ENCODE data around the gene ANKFY1. TPM values are rescaled to one million over a fixed set of nuclear protein-coding genes. Genes with fewer than 3 reads are reported as not detected.

Gene ANKFY1
- total and polyA plus RNA-seq, 7 donors: 6.0 to 68.0 (median 52.6) TPM

- H3K4me1 ChIP-seq: peaks cover 0 to 83% (median 54%) of the 10 kb centered on the region in 4 donors
- no peak overlapping the region for H3K4me3 ChIP-seq
- WGBS, 2 donors: 79 to 93% methylated on average over 7 of the region's 7 CpGs
- H3K27me3 ChIP-seq: no peaks in the 10 kb centered on the region
- H3K9me3 ChIP-seq: no peaks in the 10 kb centered on the region
- TF ChIP-seq POLR2A (IDR thresholded peaks at IDR 0.05): no peak
- TF ChIP-seq EP300 (IDR thresholded peaks at IDR 0.05): no peak
- TF ChIP-seq CTCF (IDR thresholded peaks at IDR 0.05): no peak
- no peak for TF ChIP-seq POLR2AphosphoS5 (IDR thresholded peaks at IDR 0.05)
- peaks cover 0 to 11% (median 0%) of the 10 kb centered on the region in 4 donors for H3K36me3 ChIP-seq
- H3K27ac ChIP-seq: peak overlapping the region; percentile 19 to 52 (median 46)
- intact Hi-C loops (cut with DNase I): no loop called here
- no peak for DNase-seq
Measured at GRCh38 chr17:4248504-4249277, 15.1 kb downstream of the ANKFY1 start.

DNA sequence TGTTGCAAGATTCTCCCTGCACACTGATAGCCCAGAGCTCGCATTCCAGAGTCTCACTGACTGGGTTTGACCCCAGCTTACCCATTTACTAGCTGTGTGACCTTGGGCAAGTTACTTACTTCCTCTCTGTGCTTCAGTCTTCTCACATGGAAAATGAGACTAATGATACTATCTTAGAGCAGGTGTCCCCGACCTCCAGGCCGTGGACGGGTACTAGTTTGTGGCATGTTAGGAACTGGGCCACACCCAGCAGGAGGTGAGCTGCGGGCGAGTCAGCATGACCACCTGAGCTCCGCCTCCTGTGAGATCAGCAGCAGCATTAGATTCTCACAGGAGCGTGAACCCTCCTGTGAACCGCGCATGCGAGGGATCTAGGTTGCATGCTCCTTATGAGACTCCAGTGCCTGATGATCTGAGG lies 15.8 kb downstream of the ANKFY1 start:
- DNase-seq: no peak
- Histone ChIP-seq H3K4me1 (peaks cover 0 to 83% (median 54%) of the 10 kb centered on the region in 4 donors), H3K4me3 (no peak overlapping the region), H3K27me3 (no peaks in the 10 kb centered on the region), H3K27ac (peak overlapping the region in 3 of 4 donors; percentile 43 to 52 (median 50)), H3K36me3 (peaks cover 0 to 11% (median 0%) of the 10 kb centered on the region in 4 donors), H3K9me3 (no peaks in the 10 kb centered on the region)
- intact Hi-C loops (cut with DNase I): no loop called here
- 18 to 73% methylated on average over 11 of the region's 11 CpGs for WGBS, 2 donors
- TF ChIP-seq EP300 (IDR thresholded peaks at IDR 0.05): no peak
- TF ChIP-seq POLR2AphosphoS5 (IDR thresholded peaks at IDR 0.05): no peak
- TF ChIP-seq POLR2A (IDR thresholded peaks at IDR 0.05): no peak

GRCh38 chr17:4247361-4247970 lies 16.3 kb downstream of the ANKFY1 start:
- Histone ChIP-seq H3K4me3 (no peak overlapping the region), H3K4me1 (peaks cover 0 to 79% (median 54%) of the 10 kb centered on the region in 4 donors), H3K9me3 (no peaks in the 10 kb centered on the region), H3K27me3 (no peaks in the 10 kb centered on the region), H3K36me3 (peaks cover 0 to 11% (median 0%) of the 10 kb centered on the region in 4 donors), H3K27ac (peak overlapping the region in 2 of 4 donors; percentile 43 to 52)
- intact Hi-C loops (cut with DNase I): no loop called here
- TF ChIP-seq CTCF (IDR thresholded peaks at IDR 0.05): no peak
- TF ChIP-seq EP300 (IDR thresholded peaks at IDR 0.05): no peak
- no peak for TF ChIP-seq POLR2A (IDR thresholded peaks at IDR 0.05)
- TF ChIP-seq POLR2AphosphoS5 (IDR thresholded peaks at IDR 0.05): no peak
- no peak for DNase-seq
- WGBS, 2 donors: 25 to 73% methylated on average over 5 of the region's 5 CpGs

DNA sequence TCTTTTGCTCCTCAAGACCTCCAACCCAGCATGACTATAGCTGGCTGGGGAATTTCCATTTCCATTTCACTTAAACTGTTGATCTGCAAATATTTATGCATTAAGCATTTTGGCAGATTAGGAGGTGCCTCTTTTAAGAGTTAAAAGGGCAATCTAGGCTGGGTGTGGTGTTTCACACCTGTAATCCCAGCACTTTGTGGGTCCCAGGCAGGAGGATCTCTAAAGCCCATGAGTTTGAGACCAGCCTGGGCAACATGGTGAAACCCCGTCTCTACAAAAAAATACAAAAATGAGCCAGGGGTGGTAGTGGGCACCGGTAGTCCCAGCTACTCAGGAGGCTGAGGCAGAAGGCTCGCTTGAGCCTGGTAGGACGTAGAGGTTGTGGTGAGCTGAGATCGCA lies 17.1 kb downstream of the ANKFY1 start:
- peaks cover 0 to 75% (median 54%) of the 10 kb centered on the region in 4 donors for H3K4me1 ChIP-seq
- no peak overlapping the region for H3K27ac ChIP-seq
- TF ChIP-seq POLR2AphosphoS5 (IDR thresholded peaks at IDR 0.05) (no peak), POLR2A (IDR thresholded peaks at IDR 0.05) (no peak), CTCF (IDR thresholded peaks at IDR 0.05) (no peak), EP300 (IDR thresholded peaks at IDR 0.05) (no peak)
- WGBS, 2 donors: 93 to 94% methylated on average over 5 of the region's 5 CpGs
- no peak for DNase-seq
- H3K27me3 ChIP-seq: no peaks in the 10 kb centered on the region
- intact Hi-C loops (cut with DNase I): no loop called here
- H3K36me3 ChIP-seq: peaks cover 0 to 17% (median 5%) of the 10 kb centered on the region in 4 donors
- H3K9me3 ChIP-seq: no peaks in the 10 kb centered on the region
- H3K4me3 ChIP-seq: no peak overlapping the region

DNA sequence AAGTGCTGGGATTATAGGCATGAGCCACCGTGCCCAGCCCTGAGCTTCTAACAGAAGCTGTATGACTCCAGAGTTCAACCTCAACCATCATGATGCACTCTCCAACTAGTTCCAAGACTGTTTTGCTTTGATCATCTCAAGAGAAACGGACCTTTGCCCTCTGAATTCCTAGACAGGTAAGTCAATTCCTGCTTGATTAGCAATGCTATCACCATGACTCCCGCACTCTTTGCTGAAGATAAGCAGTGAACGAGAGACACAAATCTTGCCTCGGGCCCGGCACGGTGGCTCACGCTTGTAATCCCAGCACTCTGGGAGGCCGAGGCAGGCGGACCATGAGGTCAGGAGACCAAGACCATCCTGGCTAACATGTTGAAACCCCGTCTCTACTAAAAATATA lies 22.2 kb downstream of the ANKFY1 start:
- TF ChIP-seq POLR2A (IDR thresholded peaks at IDR 0.05) (no peak), POLR2AphosphoS5 (IDR thresholded peaks at IDR 0.05) (no peak), CTCF (IDR thresholded peaks at IDR 0.05) (no peak)
- Histone ChIP-seq H3K4me1 (peaks cover 0 to 35% (median 18%) of the 10 kb centered on the region in 4 donors), H3K4me3 (no peak overlapping the region), H3K36me3 (peaks cover 0 to 51% (median 23%) of the 10 kb centered on the region in 4 donors), H3K27me3 (no peaks in the 10 kb centered on the region), H3K9me3 (no peaks in the 10 kb centered on the region), H3K27ac (no peak overlapping the region)
- 48 to 94% methylated on average over 11 of the region's 11 CpGs for WGBS, 2 donors
- no peak for DNase-seq
- intact Hi-C loops (cut with DNase I): no loop called here
